ENCODE data around the gene GTF2H2C_2.
"Not testable (repeated sequence)": the region's sequence is repeated elsewhere in the genome, so short reads cannot be mapped to it uniquely, and the experiment has no call there.

The GTF2H2C_2 gene

GRCh38 chr5:70415117-70415516 is at the start of gene GTF2H2C_2:
GTF2H2C_2 (plus strand) TSS chr5:70415368.
- DNase-seq; intact Hi-C loops (cut with DNase I): not testable (repeated sequence)

- intact Hi-C loops (cut with DNase I), result not testable (repeated sequence)
- peak in 33 of 42 donors; percentile 37 to 92 (median 71) for DNase-seq
Measured at GRCh38 chr5:70400984-70401686, 14.0 kb upstream of the GTF2H2C_2 start.

DNA sequence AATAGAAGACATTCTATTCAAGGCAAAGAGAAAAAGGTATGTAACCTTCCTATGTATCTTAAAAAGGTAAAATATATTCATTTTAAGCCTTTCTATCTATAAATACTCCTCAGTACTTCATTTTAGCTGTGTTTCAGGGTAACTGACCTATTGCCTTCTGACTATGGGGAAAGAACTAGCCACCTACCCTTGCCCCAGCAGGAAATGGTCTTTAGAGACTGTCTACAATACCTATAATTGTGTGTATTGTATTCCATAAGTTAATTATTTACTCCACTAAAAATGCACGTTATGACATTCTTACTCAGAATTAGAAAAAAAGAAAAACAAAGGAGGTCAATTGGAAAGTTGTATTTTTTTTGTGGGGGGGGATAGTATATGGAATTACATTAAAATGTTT is 6.2 kb downstream of the GTF2H2C_2 start:
- intact Hi-C loops (cut with DNase I); DNase-seq: not testable (repeated sequence)

DNA sequence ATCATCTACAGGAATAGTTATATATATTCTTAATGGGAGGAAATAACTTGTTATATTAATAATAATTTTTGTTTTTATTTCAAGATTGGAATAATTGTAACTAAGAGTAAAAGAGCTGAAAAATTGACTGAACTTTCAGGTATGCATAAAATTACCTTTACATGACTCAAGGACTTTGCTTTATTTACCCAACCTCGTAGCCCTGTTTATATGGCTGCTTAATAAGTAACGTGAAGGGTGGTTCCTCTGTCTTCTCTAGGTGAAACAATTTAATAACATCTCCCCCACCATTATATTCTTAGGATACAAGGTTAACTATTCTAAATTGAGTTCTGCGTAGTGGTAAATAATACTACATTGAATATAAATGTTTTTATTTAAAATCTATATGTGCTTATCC is 8.0 kb downstream of the GTF2H2C_2 start:
- intact Hi-C loops (cut with DNase I); DNase-seq: not testable (repeated sequence)

DNA sequence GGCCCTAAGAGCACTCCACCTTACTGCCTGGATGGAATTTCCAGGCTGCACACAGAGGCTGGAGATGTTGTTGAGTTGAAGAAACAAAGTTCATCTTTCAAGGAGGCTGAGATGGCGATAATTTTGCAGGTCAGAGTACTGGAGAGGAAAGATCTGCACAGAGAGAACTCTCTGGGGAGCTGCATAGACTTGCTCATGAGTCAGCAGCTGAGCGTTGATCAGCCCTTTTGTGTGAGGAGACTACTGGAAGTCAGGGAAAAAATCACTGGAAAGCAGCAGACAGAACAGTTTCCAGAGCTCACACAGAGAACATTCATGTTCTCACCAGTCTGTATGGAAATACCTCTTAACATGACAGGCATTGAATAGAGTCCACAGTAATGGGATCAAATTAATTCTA is 23.4 kb downstream of the GTF2H2C_2 start:
- DNase-seq, result not testable (repeated sequence)

DNA sequence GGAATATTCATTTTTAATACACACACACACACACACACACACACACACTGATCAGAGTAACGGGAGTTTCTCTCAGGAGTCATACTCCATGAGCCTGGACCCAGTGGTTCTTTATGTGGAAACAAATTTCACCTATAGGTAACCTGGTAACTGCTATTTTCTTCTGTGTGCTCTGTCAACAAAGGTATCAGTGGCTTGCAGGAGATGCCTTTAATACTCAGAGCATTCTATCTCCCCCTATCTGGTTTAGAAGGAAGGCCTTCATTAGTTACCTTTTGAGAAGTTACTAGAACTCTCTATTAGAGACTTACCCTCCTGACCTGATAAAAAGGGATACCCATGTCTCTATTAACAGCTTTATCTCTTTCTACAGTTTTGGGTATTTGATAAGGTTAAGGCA is 34.4 kb downstream of the GTF2H2C_2 start:
- DNase-seq; intact Hi-C loops (cut with DNase I): not testable (repeated sequence)

More for the DNA sequence above, 23.4 kb downstream of the GTF2H2C_2 start:
- intact Hi-C loops (cut with DNase I), result not testable (repeated sequence)

GRCh38 chr5:70451249-70451984 is 36.2 kb downstream of the GTF2H2C_2 start:
- DNase-seq; intact Hi-C loops (cut with DNase I): not testable (repeated sequence)

- intact Hi-C loops (cut with DNase I); DNase-seq: not testable (repeated sequence)
Measured at GRCh38 chr5:70457093-70457492, 41.9 kb downstream of the GTF2H2C_2 start.

DNA sequence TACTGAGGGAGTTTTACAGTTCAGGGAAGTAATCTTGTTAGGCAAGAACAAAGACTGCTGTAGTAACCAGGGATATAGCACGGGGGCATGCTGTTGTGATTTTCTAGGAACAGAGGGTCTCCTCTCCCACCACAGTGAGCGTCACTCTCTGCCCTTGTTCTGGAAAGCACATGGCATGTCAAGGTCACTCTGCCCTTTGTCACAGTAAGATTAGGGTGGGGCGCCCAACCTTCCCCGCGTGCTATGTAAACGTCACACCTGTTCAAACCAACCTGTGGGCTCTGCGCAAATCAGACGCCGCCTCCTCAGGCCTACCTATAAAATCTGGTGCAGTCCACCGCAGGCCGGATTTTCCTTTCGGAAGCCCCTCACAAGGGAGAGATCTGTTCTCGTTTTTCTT is 44.0 kb downstream of the GTF2H2C_2 start:
- DNase-seq, result peak in 3 of 42 donors; percentile 7 to 13 (median 9)

DNA sequence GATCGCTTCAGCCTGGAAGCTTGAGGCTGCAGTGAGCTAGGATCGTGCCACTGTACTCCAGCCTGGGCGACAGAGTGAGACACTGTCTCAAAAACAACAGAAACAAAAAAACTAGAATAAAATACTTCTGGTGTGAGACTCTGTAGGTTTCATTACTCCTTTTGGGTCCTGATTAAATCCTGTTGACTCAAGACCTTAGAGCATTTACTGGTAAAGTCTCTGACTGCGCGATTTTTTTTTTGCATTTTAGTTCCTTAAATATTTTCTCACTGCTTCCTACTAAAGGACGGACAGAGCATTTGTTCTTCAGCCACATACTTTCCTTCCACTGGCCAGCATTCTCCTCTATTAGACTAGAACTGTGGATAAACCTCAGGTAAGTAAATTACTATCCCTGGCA is 46.8 kb downstream of the GTF2H2C_2 start:
- intact Hi-C loops (cut with DNase I); DNase-seq: not testable (repeated sequence)

More for the DNA sequence above, 44.0 kb downstream of the GTF2H2C_2 start:
- intact Hi-C loops (cut with DNase I), result not testable (repeated sequence)

- DNase-seq; intact Hi-C loops (cut with DNase I): not testable (repeated sequence)
Measured at GRCh38 chr5:70464019-70464637, 49.0 kb downstream of the GTF2H2C_2 start.

DNA sequence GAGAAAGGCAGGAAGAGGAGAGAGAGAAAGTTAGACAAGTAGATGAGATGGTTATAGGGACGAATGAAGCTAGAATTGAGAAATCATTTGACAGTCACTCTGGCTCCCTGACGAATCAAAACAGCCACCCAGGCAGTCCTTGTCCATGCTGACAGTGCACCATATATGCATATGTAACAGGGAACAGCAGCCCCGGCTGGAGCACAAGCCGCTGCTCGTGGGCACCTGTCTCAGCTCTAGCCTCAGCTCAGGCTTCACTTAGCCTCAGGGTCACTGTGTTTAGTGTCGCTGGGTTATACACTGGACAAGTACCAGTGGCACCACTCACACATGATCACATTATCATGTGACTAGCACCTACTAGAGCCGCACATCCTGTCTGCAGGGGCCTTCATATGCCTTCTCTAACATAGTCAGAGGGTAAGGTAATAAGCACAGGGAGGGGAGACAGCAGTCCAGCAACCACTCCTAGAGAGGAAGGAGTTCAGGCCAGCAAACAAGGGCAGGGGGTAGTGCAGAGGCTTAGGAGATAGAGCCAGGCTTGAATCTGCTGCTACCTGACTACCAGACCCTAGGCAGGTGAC is 54.9 kb downstream of the GTF2H2C_2 start:
- DNase-seq; intact Hi-C loops (cut with DNase I): not testable (repeated sequence)
